GOT3 (cell line): Measurements from ENCODE around the gene GRK5.

ENCODE experiments used
- DNase-seq: peaks from one replicate; lab custom pipeline; 2025; ENCODE audit warnings: mixed read lengths; lab: John Stamatoyannopoulos, UW

GRK5 gene

DNA sequence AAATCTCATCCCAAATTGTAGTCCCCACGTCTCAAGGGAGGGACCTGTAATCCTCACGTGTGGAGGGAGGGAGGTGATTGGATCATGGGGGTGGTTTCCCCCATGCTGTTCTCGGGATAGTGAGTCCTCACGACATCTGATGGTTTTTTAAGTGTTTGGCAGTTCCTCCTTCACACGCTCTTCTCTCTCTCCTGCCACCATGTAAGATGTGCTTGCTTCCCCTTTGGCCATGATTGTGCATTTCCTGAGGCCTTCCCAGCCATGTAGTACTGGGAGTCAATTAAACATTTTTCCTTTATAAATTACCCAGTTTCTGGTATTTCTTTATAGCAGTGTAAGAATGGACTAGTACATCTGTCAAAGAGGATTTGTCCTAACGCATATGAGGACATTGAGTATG, 275.6 kb downstream of the GRK5 start:
- DNase-seq: no peak

DNA sequence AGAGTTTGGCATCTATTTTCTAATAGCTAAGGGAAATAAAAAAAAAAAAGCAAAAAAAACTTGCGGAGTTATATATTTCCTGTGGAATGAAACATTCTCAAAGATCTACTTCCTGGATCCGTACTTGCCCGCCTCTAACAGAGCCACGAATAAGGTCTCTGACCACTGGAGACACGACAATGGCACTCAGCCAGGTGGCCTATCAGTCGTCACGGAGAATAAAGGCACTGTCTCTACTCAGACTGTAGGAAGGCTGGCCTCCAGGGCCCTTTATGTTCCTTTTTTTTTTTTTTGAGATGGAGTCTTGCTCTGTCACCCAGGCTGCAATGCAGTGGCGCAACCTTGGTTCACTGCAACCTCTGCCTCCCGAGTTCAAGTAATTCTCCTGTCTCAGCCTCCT, 276.5 kb downstream of the GRK5 start:
- DNase-seq: no peak

DNA sequence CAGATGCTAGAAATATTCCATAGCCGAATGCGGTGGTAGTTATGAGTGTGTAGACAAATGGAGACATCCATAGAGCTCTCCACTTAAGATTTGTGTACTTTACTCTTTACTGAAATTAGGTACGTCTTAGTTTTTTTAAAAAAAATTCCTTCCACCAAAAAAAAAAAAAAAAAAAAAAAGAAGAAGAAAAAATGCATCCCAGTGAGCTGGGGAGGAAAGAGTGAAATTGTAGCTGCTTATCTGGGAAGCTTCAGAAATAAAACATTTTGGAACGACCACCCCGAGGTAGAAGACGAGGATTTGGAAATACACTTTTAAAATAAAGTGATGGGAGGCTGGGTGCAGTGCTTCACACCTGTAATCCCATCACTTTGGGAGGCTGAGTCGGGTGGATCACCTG, 281.3 kb downstream of the GRK5 start:
- no peak for DNase-seq

DNA sequence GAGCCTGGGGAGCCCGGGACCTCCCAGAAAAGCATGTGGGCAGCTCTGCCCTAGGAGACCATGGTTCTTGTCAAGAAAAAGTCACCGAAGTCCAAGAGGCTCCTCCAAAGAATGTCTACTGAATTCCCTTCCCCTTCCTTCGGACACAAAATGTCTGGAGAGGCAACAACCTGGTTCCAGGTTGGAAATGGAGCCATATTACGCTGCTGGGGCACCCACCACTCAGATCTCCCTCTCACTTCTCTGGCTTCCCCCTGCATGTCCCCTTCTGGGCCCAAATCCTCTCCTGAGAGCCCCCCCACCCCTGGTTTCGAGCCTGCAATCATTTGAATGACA, 282.6 kb downstream of the GRK5 start:
- no peak for DNase-seq

DNA sequence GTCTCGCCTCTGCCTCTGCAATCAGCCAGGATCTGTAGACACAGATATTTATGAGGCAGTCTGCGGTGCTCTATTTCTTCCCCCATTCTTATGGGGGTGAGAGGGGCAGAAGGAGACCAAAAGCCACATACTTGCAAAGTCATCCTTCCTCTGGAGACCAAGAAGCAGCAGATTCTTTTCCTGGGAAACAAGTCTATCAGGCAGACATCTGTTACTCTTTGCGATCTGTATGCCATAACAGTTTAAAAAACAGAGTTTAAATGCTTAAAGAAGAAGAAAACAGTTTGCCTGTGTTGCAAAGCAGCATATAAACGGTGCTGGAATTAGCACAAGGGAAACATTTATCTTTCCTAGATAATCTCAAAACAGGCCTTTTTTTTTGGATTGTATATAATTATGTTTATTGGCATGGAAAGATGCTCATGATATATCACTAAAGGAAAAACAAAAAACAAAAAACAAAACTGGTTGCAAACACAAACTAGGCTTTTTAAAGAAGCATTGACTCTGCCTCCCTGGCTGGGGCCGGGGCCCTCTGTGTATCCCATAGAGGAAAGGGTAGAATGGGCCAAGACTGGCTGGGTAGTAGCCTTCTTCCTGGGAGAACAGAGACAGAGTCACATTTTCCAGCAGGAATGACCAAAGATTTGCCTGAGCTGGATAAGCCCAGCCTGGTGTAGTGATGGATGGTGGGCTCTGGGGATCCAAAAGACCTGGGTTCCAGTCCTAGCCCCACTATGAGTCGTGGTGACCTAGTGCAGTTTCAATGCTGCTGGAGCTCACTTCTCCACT, 284.8 kb downstream of the GRK5 start:
- DNase-seq: no peak

DNA sequence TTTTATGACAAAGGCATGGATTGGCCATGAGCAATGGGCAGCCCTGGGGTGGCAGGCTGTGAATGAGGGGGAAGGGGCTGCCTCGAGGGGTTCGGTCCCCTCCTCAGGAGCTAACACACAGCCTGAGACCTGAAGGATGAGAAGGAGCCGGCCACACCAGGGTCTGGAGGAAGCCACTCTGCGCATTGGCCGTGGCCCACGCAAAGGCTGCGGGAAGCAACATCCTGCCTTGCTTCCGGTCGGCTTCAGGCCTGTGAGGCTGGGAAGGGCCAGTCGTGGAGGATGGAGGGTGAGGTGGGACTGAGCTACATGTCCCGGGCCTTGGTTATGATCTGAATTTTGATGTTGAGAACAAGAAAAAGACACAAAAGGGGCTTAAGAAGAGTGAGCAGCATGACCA, 285.8 kb downstream of the GRK5 start:
- no peak for DNase-seq

DNA sequence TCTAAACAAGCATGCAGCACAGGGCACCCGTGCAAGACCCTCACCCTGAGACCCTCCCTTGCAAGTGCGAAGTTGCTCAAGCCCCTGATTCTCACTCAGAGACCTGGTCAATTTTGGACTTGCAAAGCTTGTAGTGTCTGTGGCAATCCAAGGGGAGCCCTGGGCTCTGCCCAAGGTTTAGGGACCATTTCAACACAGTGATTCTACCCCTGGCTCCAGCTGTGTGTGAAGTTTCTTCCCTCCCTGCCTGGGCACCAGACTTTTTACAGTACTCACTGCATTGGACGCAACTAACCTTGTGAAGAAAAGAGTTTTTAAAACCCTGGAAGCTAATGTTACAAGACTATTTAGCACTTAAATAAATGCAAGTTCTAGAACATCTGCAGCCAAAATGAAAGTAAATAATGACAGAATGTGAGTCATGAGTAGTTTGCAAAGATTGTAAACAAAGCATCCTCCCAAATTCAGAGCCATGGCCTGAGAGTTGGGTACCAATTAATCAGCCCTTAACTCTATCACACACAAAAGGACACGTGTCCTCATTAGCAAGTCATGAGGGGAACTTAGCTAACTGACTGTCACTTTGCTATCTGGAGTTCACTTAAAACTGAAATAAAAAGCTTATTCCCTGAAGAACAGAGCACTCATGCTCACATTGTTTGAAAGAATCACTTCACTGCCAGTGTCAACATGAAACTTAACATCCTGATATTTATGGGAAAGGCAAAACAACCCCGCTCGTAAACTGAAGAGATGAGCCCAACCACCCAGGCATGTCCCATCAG, 287.1 kb downstream of the GRK5 start:
- no peak for DNase-seq

DNA sequence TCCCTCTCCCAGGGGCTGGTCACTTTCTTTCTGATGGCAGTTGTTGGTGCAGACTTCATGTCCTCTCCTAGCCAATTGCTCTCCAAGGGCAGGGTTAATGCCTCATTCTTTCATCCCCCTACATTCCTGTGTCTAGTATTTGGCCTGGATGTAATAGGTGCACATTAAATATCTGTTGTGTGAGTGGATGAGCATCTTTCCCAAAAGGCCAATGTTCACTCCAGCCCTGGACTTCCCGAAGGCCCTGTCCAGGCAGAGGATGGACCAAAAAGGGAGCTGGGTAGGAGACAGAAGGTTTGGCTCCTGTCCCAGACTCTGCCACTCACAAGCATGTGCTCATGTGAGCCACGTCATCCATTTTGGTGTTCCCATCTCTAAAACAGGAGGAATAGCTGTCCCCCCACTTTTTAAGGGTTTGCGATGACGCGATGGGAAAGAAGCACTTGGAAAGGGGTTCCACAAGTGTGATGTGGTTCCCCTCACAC, 287.7 kb downstream of the GRK5 start:
- no peak for DNase-seq

DNA sequence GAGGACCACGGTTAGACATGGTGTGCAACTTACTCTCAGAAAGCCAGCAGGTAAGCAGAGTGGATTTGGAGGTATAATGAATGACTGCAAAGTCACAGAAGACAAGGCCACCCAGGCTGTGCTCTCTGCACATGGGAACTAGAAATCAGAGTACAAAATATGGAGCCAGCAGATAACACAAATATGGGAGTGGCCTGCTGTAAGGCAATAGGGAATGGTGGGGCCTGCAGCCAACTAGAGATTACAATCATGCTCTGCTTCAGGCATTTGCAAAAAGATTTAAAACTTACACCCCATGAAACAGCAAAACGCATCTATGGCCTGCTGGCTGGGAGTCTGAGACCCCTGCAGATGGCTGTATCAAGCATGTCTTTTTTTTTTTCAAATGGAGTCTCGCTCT, 288.2 kb downstream of the GRK5 start:
- DNase-seq: no peak

DNA sequence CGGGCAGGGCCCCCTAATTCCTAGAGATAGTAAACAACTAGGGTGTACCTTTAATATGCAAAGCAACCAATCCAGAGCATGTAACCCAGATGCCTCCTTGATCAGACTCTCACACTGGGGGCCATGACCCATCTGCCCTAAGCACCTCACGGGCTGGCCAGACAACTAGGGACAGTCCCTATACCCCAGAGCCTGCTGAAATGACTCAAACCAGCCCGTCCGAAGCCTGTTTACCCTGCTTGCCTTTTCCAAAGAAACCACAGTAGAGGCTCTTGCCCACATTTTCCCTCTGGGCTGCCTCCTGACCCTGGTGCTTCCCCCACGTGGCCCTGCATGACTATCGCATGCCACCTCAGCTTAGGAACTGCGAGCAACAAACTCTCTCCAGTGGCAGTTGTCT, 288.9 kb downstream of the GRK5 start:
- no peak for DNase-seq

DNA sequence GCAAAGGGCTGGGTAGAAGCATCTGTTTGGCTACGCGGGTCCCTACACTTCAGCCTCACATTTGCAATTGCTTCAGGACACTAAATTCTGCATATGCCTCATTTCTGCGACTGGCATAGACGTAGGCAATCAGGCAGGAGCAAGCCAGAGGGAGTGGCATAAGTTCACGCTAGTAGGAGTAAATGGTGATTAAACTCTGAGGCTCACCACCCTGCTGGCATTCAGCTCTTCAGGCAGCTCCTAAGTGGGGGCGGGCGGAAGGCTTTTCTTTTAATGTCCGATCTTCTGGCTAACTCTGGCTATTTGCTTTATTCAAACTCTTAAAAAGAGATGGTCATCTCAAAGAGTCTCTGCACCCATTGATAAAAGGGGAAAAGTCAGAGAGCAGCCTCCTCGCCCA, 289.9 kb downstream of the GRK5 start:
- no peak for DNase-seq

DNA sequence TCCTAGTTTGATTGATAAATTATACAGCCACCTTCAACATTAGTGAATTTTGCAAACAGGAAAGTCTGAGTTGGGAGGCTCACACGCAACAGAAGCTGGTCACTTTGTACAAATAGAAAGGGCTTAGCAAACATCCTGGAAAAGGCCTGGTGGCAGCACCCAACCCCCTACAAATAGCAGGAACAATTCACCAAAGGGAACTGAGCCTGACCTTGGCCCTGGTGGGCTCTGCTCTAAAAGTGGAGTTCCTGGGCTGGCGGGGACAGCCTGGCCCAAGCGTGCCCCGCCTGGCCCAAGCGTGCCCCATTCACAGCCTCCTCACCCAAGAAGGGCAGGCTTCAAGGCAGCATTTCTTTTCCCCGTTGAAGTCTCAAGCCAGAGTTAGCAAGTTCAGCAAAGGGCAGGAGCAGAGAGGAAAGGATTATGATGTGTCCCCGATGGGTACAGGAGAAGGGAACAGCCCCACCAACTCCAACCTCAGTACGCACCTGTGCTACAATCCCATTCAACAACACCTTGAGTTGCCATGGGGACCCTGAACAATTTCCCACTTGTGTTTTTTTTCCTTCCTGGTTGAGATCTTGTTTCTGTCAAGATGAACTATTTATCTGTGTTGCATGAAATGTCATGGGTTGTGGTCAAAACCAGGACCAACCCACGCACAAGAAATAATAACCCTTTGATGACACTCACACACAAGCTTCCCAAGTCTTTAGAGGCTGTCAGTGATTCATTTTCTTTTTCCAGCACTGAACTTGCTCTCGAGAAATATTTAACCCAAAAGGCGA, 291.7 kb downstream of the GRK5 start:
- no peak for DNase-seq

DNA sequence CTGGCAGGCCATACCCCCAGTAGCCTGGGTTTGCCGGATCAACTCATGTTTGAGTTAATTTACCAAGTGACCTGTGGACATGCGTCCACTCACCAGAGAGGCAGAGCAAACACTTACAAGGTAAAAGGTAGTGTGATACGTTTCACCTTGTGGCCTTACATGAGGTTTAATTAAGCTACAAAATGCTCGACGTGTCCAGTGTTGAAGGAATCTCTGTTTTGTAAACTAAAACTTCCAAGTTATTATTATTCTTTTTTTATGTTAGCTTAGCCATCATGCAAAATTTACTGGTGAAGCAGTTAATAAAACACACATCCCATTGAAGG, 292.3 kb downstream of the GRK5 start:
- DNase-seq: no peak

DNA sequence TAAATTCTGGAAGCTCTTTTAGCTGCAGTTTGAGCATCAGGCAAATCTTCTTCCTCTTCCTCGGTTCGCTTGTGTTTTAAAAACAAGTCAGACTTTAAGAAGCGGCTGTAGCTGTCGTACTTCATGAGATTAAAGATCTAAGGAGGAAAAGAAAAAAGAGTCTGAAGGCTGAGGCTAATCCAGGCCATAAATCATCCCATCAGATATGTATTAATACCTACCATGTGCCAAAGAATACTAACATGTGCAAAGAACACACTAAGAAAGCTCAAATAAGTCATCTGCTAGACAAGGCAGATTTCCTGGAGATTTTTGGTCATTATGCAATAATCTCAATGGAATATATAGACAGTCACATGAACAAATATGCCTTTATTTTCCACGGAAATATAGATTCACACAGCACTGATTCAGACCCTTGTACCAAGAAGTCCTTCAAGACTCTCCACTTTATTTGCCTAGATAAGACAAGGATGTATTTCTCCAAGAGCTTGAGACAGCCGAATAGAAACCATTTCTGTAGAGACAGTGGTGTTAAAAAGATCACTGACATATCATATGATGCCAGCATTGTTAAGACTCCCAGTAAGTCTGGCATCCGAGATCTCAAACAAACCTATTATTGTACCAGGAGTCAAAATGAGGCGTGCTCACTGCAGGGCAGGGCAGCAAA, 292.9 kb downstream of the GRK5 start:
- DNase-seq: no peak

DNA sequence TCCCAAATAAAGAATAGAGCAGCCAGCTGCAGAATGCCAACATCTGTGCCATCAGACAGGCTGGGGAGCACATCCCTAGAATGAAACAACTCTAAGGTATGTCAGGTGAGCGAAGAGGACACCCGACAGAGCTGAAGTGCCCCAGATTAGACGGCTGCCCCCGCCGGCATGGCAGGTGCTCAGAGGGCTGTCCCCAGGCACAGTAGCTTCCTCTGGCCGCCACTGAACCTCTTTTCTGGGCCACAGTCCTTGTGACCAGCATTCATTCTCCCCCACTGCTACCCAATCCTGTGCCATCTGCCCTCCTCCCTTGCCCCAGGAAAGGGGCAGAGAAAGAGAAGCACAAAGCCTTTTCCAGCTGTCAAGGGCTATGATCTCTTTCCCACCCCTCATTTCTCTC, 293.4 kb downstream of the GRK5 start:
- DNase-seq: no peak

DNA sequence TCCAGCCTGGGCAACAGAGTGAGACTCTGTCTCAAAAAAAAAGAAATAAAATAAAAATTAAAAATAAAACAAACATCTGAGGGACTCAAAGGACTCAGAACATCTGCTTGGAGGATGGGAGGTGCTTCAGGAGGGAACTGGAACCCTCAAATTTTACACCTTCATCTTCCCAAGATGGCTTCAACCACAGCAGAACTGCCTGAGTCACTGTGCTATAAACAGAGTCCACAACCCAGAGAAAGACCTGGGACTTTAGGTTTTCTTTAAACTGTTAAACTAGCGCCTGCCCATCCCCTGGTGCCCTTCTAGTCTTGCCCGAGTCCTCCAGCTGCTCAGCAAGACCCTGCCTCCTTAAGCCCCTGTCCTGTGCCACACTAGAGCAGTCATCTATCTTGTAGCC, 294.3 kb downstream of the GRK5 start:
- no peak for DNase-seq

DNA sequence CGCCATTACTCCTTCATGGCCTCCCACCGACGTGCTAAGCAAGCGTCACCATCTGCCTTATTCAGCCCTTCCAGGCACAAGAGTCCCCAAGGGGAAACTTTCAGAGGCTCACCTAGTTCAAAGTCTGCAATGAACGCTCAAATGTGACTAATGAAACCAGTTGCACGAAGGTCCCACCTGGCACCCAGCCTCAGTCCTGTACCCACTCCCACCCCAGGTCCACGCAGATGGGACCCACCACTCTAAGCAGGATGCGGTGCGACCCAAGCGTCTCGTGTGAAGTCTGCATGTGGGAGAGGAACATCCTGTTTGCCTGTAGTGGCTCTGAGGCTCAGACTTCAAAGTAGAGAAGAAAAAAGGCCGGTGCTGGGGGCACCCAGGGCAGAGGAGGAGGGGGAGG, 294.8 kb downstream of the GRK5 start:
- no peak for DNase-seq

DNA sequence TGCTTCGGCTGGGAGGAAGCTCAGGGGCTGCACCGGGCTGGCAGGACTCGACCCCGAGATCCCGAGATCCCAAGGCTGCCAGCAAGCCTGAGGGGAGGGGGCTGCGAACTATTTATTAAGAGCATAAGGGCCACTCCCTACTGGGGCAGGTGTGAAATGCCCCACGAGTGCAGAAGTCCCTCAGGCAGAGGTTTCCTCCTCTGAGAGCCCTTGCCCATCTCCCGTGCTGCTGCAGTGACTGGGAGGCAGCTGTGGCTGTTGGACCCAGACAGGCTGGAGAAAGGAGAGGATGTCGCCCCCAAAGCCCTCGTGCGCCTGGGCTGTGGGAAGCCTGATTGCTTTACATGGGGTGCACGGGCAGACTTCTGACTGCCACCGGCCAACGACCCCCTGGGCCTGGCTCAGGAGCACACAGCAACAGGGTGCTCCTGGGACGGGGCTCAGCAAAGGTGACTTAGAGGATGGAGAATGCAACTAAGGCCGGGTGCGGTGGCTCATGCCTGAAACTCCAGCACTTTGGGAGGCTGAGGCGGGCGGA, 295.3 kb downstream of the GRK5 start:
- no peak for DNase-seq

DNA sequence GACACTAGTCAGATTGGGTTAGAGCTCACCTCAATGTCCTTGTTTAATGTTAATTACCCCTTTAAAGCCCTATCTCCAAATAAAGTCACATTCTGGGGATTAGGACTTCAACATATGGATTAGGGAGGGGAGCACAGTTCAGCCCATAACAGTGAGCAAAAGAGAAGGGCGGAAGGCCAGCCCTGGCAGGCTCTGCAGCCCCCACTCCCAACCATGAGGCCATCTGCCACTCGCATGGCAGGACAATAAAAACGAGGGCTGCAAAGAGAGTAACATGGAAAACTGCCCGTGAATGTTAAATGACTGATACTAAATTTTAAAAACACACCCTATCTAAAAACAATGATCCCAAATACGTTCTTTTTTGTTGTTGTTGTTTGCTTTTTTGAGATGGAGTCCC, 296.4 kb downstream of the GRK5 start:
- DNase-seq: no peak

DNA sequence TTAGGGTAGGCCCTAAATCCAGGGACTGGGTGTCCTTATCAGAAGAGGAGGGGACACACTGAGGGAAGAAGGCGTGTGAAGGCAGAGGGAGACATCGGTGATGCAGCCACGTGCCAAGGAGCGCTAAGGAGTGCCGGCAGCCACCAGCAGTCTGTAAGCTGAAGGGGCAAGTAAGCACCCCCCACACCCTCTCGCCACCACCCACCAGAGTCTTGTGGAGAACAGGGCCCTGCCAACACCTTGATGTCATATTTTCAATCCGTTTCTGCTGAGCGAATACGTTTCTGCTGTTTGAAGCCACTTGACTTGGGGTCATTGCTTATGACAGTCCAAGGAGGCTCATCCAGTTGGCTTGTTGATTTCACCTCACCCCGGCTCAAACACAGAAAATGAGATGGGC, 297.3 kb downstream of the GRK5 start:
- DNase-seq: no peak

DNA sequence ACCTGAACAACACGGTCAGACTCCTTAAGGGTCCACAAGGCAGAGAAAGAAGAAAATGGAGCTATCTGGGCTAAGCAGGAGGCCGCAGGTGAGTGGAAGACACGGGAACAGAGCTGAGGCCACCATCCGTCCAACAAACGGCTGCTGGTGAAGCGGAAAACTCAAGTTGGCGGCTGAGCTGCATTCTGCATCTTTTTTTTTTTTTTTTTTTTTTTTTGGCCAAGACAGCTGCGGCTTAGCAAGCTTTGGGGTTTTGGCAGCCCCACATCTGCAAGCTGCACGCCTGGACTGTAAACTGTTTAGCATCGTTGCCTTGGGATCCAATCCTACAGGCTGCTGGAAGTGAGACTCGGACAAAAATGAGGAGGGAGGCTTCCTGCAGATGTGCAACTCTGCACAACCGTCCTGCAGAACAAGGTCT, 297.8 kb downstream of the GRK5 start:
- no peak for DNase-seq
